NCI-H2081 (cell line): ENCODE measurements around the gene CLEC10A.
"Not testable (repeated sequence)": the region's sequence is repeated elsewhere in the genome, so short reads cannot be mapped to it uniquely, and the experiment has no call there.

ENCODE experiments used
- DNase-seq, 2 experiments: peaks; one replicate each; lab custom pipeline; 2025; lab: John Stamatoyannopoulos, UW

CLEC10A gene

DNA sequence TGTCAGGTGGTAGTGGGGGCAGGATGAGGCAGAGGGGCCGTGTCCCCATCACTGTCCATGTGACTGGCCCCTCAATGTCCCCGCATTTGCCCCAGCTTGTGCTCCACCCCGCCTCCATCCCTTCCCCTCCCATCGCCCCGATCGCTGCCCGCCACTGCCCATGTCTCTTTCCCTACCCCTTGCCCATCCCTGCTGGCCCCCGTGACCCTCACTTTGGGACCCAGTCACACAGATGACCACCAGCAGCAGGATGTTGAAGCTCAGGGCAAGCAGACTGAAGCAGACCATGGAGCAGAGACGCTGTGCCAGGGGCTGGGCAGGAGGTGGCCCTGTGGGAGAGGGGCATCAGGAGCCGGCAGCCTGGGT, 28.5 kb upstream of the CLEC10A start:
- DNase-seq = no peak

DNA sequence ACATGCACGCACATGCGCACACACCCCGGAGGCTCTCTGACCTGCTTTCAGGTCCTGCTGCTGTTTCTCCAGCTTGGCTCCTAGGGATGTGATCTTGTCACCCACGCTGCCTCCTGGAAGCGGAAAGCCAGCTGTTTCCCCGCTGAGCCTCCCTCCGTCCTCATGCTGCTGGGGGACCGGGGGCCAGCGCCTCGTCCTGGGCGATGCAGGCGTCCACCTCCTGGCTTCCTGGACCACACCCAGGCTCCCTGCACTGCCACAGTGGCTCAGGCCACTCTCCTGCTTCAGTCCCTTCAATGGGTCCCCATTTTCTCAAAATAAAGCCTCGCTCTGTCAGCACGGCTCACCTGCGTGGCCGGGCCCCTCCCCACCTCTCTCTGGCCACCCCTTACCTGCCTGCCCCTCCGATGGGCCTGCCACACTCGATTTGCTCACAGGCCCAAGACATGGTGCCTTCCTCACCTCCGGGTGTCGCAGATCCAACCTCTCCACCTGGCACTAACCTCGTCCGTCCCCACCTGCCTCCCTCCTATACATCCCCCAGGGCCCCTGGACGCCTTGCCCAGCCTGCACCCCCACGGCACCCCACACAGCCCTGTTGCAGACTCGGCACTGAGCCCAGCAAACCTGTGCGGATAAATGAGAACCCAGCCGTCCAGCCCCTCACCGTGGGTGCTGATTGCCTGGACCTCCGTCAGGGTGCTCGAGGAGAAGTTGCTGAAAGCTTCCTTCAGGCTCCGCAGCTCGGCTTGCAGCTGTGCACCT, 27.9 kb upstream of the CLEC10A start:
- no peak for DNase-seq

DNA sequence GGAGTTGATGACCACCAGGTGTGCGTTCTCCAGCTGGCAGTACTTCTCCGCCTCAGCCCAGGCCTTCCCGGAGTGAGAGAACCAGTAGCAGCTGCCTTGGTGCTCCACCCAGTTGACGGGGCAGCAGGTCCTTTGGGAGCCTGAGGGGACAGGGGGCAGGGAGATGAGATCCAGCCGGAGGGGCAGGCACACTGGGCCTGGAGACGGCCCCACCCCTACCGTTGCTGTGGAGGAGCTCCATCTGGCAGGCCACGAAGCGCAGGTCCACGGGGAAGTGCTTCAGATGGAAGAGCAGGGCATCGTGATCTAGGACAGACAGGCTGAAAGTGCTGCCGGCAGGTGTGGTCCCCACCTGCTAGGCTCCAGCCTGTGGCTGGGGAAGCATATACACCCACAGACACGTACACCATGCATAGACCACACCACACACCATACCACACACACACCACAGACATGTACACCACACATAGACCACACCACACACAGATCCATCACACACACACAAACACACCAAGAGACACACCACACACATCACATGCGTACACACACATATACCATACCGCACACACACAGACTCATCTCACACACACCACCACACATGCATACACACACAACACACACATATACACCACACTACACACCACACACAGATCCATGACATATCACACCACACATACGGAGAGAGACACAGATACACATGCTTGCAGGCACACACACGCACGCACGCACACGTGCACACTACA, 27.1 kb upstream of the CLEC10A start:
- no peak for DNase-seq

DNA sequence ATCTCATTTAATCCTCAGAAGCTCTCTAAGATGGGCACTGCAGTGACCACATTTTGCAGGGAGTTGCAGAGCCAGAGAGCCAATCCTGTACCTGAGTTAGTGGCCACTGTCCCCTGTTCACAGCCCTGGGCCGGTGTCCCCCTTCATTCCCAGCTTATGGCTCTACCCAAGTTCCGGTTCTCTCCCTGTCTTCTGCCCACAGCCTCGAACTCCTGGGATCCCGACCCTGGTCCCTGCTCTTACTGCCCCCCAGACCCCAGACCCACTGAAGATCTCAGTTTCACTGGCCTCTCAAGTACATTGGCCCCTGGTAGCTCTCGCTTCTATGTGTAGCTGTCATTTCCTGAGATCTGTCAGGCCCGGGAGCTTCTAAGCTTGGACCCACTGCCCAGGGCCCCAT, 22.4 kb upstream of the CLEC10A start:
- DNase-seq = no peak

DNA sequence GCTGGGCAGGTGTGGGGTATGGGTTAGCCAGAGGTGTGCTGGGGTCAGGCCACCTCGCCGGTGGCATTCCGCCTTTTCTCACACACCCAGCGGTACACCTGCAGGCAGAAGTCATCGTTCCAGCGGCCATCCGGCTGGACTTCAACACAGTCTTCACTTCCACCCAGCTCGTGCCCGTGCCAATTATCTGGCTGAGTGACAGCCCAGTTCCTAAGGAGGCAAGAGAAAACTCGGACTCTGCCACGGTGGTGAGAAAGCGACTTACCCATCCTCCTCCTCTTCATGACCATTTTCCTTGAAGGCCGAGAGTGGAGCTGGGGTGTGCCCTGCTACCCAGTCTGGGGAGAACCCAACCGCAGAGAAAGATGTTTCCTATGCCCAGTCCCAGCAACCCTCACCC, 21.5 kb upstream of the CLEC10A start:
- no peak for DNase-seq

DNA sequence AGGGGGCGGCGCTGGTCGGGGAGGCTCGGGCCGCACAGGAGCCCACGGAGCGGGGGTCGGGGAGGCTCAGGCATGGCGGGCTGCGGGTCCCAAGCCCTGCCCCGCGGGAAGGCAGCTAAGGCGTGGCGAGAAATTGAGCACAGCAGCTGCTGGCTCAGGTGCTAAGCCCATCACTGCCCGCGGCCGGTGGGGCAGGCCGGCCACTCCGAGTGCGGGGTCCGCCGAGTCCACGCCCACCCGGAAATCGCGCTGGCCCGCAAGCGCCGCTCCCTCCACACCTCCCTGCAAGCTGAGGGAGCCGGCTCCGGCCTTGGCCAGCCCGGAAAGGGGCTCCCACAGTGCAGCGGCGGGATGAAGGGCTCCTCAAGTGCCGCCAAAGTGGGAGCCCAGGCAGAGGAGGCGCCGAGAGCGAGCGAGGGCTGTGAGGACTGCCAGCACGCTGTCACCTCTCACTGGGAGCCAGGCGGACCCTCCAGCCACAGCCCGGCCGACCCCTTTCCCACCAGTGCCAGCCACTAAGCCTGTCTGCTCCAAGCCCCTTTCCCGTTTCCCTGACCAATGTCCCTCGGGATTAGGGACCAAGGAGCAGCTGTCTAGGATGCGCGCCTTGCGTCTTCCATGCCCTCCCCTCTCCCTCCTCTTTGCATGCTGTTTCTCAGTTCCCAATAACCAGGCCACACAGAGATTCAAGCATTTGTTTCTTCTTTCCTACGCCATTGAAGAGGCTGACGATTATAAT, 20.8 kb upstream of the CLEC10A start:
- not testable (repeated sequence) for DNase-seq

DNA sequence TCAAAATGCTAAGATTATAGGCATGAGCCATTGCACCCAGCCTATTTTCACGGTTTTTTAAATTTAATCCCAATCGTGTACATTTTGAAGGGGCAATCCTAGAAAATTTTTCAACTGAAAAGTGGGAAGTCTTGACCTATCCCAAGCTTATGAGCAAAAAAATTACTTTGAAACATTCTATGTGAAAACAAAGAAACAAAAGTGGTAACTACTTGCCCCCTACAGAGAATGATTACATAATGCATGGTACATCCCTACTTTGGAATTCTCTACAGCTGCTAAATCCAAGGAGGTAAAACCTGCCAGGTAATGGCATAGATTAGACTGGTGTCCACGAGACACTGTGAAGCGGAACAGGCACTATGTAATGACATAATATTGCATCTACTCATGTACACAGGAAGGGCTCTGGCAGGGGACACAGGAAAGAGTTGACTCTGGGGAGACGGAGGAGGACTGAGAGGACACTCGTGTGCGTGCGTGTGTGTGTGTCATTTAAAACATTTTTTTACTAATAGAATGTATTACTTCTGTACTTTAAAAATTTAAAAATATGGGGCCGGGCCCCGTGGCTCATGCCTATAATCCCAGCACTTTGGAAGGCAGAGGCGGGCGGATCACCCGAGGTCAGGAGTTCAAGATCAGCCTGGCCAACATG, 18.9 kb upstream of the CLEC10A start:
- DNase-seq = no peak

DNA sequence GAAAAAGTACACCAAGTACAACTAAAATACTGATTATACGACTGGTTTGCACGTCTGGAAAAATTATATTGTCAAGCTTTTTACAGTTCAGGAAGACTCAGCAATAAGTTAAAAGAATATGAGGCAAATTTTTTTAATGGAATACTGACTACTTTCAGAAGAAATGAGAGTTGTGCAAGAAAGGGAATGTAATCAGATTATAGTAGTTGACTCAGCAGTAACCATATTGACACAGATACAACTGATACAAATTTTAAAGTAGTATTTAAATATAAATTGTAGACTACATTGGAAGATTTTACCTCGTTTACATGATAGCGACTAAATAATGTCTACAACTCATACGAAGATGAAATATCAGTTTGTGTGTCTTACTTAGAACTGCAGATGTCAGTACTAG, 17.9 kb upstream of the CLEC10A start:
- DNase-seq = no peak

DNA sequence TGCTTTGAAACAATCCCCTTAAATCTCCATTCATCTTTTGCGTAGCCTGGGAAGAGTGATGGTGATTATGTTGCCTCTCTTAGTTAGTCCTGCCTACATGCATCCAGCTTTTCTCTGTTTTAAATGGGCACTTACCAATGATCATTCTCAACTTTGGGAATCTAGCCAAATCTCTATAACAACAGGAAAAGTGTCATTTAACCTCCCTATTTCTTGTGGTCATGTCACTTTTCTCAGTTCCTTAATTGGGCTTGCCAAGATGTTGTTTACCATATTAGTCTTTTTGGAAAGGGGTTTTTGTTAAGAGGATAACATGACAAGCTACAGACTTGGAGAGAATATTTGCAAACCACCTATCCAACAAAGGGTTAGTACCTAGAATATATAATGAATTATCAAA, 15.6 kb upstream of the CLEC10A start:
- no peak for DNase-seq

DNA sequence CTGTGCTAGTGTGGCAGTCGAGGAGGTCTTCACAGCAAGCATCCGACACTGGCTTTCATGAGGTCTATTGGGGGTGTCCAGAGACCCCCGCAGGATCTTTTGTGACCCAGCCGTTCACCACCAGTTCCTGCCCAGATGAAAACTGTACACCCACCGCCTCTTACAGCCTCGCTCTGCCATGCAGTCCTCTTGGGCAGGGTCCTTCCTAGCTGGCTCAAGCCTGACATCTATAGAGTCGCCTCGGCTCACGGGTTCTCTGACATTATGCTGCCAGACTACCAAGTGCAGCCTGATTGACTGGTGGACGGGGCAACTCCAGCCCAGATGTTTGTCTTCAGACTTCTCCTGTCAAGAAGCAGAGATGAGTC, 14.6 kb upstream of the CLEC10A start:
- no peak for DNase-seq

DNA sequence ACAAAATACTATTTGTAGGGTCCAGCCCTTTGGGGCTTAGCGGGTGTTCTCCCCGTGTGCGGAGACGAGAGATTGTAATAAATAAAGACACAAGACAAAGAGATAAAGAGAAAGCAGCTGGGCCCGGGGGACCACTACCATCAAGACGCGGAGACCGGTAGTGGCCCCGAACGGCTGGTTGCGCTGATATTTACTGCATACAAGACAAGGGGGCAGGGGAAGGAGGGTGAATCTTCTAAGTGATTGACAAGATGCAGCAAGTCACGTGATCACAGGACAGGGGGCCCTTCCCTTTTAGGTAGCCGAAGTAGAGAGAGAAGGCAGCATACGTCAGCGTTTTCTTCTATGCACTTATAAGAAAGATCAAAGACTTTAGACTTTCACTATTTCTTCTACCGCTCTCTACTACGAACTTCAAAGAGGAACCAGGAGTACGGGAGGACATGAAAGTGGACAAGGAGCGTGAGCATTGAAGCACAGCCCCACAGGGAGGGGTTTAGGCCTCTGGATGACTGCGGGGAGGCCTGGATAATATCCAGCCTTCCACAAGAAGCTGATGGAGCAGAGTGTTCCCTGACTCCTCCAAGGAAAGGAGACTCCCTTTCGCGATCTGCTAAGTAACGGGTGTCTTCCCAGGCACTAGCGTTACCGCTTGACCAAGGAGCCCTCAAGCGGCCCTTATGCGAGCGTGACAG, 11.4 kb upstream of the CLEC10A start:
- not testable (repeated sequence) for DNase-seq

DNA sequence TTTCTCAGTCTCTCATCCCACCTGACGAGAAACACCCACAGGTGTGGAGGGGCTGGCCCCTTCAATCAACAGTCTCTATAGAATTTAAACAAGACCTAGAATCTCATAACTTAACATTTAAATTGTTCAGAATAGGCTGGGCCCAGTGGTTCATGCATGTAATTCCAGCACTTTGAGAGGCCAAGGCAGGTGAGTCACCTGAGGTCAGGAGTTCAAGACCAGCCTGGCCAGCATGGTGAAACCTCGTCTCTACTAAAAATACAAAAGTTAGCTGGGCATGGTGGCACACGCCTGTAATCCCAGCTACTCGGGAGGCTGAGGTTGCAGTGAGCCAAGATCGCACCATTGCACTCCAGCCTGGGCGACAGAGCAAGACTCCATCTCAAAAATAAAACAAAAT, 9.5 kb upstream of the CLEC10A start:
- not testable (repeated sequence) for DNase-seq

DNA sequence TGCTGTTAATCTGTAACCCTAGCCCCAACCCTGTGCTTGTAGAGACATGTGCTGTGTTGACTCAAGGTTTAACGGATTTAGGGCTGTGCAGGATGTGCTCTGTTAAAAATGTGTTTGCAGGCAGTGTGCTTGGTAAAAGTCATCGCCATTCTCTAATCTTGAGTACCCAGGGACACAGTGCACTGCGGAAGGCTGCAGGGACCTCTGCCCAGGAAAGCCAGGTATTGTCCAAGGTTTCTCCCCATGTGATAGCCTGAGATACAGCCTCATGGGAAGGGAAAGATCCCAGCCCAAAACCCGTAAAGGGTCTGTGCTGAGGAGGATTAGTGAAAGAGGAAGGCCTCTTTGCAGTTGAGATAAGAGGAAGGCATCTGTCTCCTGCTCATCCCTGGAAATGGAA, 8.4 kb upstream of the CLEC10A start:
- DNase-seq = not testable (repeated sequence)

DNA sequence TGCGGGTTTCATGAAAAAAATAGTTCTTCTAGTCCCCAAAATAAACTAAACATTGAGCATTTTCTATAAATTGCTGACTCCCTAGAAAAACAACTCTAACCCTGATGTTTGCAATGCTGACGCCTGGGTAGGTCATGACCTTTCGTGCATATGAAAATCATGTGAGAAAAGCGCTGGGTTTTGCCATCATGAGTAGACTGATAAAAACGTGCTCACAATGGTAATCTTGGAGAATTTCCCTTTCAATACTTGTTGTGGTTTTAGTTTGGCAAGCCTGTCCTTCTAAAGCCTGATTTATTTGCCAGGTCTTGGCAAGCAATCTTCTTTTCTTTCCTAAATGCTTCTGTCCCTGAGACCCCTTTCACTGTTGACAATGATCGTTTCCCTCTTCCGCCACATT, 4.0 kb upstream of the CLEC10A start:
- DNase-seq = no peak

DNA sequence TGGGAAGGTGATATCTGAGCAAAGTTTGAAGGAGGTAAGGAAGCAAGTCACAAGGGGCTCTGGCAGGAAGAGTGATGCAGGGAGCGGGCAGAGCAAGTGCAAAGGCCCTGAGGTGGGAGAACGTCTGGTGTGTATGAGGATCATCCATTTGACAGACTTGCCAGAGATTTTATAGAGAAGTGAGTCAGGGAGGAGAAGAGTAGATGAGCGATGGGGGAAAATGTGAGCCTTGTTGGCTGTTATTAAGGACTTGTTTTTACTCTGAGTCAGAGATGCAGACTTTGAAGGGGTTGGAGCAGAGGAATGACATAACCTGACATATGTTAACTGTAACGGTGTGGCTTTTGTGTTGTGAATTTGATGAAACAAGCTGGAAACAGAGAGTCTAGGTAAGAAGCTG, 3.5 kb upstream of the CLEC10A start:
- DNase-seq = no peak

DNA sequence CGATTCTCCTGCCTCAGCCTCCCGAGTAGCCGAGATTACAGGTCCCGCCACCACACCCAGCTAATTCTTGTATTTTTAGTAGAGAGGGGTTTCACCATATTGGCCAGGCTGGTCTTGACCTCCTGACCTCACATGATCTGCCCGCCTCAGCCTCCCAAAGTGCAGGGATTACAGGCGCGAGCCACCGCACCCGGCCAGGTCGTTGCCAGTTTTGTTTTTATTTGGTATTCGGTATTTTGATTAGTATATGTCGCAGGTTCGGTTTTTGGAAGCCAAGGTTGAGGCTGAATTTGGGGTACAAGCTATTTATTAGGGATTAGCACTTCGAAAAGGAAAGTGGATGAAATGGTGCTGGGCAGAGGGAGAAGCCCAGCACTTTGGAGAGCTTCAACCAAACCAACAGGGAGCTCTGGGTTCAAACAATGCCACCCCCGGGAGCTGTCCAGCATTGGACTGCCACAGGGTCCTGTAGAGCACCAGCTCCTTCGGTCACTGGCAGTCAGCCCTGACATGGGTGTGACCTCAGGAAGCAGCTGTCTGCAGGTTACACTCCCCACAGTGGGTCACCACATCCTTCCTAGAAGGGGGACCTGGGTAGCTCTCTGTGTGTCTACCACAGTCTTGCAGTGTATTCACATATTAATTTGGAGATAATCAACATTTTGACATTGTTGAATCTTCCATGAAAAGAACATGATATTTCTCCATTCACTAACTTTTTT, 1.5 kb upstream of the CLEC10A start:
- no peak for DNase-seq

DNA sequence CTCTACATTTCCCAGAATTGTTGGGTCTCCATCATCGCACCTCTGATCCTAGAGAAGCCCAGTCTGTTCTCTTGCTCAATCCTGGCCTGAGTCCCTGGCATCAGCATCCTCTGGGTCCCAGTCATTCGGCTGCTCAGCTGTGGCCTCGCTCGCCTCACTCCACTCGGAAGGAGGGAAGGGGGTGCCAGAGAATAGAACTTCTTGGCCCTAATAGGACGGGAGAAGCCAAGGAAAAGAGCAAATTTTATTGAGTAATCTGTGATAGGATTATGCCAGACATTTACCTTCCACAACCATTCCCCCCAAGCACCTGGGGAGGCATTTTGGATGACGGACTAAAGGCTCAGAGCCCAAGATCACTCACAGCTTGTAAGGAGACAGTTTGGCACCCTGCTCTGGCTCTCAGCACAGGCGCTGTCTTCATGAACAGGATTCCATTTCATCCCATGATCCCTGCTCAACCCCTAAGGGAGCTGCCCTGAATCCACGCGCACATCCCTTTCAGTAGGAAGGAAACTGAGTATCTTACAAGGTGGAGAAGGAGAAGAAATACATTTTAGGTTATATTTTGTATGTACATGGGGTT, 498 bp upstream of the CLEC10A start:
- DNase-seq = no peak

DNA sequence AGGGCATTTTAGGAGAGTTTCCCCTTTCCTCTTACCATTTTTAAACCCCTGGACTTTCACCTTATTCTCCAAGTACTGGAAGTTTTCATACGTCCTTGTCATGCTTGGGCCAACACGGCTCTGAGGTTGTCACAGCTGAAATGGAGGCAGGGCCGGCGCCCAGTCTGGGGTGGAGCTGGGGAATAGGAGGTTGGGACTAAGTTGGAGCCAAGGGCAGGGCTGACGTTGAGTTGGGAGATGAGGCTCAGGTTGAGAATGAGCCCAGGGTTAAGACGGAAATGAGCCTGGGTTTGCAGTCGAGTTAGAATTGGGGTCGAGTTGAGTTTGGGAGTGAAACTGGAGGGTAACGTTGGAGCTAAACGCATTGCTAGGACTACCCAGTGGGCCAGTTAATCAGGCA, 1.3 kb downstream of the CLEC10A start:
- no peak for DNase-seq

DNA sequence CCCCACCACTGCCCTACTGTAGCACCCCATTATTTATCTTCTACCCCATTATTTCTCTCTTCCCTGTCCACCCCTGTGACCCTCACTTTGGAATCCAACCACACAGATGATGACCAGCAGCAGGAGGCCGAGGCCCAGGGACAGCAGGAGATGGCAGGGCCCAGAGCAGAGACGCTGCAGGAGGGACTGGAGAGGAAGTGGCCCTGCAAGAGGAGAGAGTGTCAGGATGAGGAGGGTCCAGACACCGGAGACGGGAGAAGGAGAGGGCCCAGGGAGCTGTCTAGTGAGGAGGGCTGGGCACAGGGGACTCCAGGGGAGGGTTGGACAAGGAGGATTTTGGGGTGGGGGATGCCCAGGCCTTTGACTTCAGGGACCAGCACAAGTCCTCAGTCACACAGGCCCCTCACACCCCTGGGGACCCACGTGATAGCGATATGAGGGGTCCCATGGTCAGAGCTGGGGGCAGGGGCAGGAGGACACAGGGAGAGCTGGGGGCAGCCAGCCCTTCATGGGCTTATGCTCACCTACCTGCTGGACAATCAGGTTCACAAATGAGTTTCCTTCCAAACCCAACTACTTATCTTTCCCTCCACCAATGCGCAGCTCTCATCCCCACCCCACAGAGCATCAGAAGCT, 2.0 kb downstream of the CLEC10A start:
- DNase-seq = no peak

DNA sequence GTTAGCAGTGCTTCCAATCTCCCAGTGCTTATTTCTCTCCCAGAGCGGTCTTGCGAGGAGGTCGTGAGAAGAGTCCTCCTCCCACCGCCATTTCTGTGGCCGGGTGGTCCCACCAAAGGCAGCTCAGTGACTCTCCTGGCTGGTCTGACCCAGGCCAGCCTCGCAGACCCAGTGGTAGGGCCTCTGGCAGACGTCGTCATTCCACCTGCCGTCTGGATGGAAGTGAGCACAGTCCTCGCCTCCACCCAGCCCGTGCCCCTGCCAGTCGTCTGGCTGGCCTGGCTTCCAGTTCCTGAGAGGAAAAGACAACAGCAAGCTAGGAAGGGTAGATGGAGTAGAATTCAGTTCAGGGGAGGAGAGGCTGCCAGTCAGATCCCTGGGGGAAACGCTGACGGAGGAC, 5.1 kb downstream of the CLEC10A start:
- DNase-seq = no peak
